VCaP (cell line): ENCODE data around the gene COL5A1.
A peak's percentile ranks its signal among the peaks of the same experiment; 100 is the strongest.

Experiments used
- H3K27ac ChIP-seq: fragments of 450-650 bp; 2 replicates; pipeline ENCODE4 v1.5.1; 2017
- CTCF ChIP-seq: fragments of 450-650 bp; conservative IDR thresholded peaks from 2 replicates; pipeline ENCODE4 v1.5.1; 2017; ENCODE audit warnings: mild to moderate bottlenecking, moderate library complexity

The COL5A1 gene

GRCh38 chr9:134811079-134811672 is 169.6 kb downstream of the COL5A1 start:
- no peak overlapping the region for H3K27ac ChIP-seq
- no peak for TF ChIP-seq CTCF

GRCh38 chr9:134811673-134812342 is 170.2 kb downstream of the COL5A1 start:
- TF ChIP-seq CTCF, result peak; percentile 14; the same call in 1 of the 2 replicates
- 0 out of 2 replicates have a peak overlapping the region, but pooled peaks have one; percentile 0 for H3K27ac ChIP-seq

GRCh38 chr9:134812343-134812673 is 170.7 kb downstream of the COL5A1 start:
- H3K27ac ChIP-seq, result 0 out of 2 replicates have a peak overlapping the region, but pooled peaks have one; percentile 0
- no peak for TF ChIP-seq CTCF

GRCh38 chr9:134813841-134814240 is 172.2 kb downstream of the COL5A1 start:
- no peak overlapping the region for H3K27ac ChIP-seq
- TF ChIP-seq CTCF, result no peak

- H3K27ac ChIP-seq, result no peak overlapping the region
- TF ChIP-seq CTCF, result no peak
Measured at GRCh38 chr9:134814598-134815215, 173.1 kb downstream of the COL5A1 start.

GRCh38 chr9:134815435-134816214 is 174.0 kb downstream of the COL5A1 start:
- no peak for TF ChIP-seq CTCF
- H3K27ac ChIP-seq, result no peak overlapping the region

GRCh38 chr9:134816264-134816663 is 174.7 kb downstream of the COL5A1 start:
- TF ChIP-seq CTCF, result no peak
- H3K27ac ChIP-seq, result no peak overlapping the region
